HG02938 (cell line): Measurements from ENCODE around the gene UBE2N.

Experiments used
- ATAC-seq: cut with Tn5 transposase; IDR thresholded peaks from one replicate; pipeline ENCODE4 v1.9.1; 2021; ENCODE audit warnings: mild to moderate bottlenecking, moderate library complexity; ENCODE audit not compliant: unreplicated experiment

UBE2N gene

DNA sequence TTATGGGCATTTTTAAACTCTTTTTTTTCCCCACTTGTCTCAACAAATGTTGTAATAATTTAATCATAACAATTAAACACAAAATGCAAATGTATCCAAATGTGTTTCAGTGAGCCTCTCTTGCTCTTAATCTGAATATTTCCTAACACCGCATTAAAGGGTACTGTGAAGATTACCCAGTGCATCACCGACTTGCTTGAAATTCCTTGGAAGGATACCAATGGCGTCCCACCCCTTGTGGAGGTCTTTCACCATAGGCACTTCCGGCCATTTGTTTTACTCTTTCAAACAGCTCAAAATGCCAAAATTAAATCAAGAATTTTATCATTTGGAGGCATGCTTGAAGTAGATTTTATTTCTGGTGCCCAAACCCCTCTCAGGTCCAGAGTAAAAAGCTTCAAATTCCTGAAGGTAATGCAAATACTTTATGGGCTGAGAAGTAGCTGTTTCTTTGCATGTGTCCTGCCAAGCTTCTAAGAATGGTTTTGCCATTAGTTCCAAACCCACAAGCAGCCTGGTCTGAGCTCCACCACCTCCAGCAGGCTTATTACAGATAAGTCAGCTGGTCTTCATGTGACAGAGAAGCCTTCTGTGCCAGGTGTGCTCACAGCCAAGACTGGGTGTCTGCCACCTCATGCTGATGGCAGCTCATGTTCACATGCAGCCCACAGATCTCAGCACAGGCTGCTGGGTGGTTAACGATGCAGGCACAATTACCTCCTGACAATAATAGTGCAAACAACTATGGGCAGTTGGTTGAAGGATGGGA is 80.4 kb downstream of the UBE2N start:
- no peak for ATAC-seq

DNA sequence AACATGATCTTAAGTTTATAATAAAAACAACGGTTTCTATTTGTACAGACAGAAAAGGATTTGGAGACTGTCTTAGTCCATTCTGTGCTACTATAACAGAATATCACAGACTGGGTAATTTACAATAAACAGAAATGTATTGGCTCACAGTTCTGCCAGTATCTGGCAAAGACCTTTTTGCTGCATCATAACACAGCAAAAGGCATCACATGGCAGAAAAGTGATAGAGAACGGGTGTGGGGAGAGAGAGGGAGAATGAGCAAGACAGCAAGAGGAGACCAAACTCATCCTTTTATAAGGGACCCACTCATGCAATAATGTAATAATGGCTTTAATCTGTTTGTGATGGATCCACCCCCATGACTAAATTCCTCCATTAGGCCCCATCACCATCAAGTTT is 81.1 kb downstream of the UBE2N start:
- ATAC-seq: no peak

DNA sequence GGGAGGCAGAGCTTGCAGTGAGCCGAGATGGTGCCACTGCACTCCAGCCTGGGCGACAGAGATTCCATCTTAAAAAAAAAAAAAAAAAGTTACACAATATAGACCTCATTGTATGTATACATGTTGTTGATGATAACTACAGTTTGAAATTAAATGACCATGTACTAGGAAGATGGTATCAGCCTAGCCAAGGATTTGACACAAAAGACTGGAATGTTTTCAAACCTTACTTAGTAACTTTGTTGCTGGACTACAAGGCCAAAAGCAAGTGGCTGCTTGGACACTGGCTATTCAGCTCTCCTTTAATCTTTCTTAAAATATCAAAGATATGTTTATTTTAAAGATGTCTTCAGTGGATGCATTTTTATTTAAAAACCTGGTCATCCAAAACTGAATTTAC is 82.9 kb downstream of the UBE2N start:
- no peak for ATAC-seq

DNA sequence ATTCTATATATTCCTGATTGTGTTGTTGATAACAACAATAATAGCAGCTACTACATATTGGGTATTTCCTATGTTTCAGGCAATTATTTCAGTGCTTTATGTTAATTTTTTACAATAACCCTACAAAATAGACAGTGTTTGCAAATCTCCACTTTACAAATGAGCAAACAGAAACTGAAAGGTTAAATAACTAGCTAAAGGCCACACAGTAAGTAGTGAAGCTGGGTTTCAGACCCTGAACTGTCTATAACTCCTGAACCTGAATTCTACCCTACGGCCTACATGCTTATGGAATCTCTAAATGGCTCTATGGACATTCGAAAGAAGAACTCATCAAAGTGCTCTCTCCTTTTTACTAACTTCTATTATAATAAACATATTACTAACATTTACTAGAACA is 83.7 kb downstream of the UBE2N start:
- ATAC-seq: peak; percentile 97

DNA sequence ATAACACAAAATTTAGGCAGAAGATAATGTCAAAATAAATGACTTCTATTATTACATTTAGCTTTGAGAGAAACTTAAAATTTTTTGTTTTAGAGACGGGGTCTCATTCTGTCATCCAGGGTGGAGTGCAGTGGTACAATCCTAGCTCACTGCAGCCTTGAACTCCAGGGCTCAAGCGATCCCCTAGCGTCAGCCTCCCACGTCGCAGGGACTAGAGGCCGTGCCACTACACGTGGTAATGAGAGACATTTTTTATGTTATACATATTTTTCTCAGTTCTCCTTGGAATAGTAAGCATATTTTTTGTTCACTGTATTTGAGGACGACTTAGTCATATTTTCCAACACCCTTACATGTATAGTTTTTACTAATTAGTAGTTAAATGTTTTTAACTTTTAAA is 85.5 kb downstream of the UBE2N start:
- no peak for ATAC-seq
